ENCODE results near the gene TEX52. TPM values are rescaled to one million over a fixed set of nuclear protein-coding genes. Genes with fewer than 3 reads are reported as not detected.
A peak's percentile ranks its signal among the peaks of the same experiment; 100 is the strongest.

TEX52 gene
- total RNA-seq, 1 donor from 2014 or later, result not detected

GRCh38 chr12:2853626-2854025 is 3.2 kb downstream of the TEX52 start:
- Mint-ChIP-seq H3K36me3 (ENCODE audit: low read depth, unreplicated experiment) (peaks cover 3% of the 10 kb centered on the region), H3K4me3 (ENCODE audit: unreplicated experiment) (no peak overlapping the region), H3K4me1 (ENCODE audit: unreplicated experiment) (no peaks in the 10 kb centered on the region), H3K9me3 (ENCODE audit: unreplicated experiment) (no peaks in the 10 kb centered on the region), H3K27me3 (ENCODE audit: unreplicated experiment) (peaks cover 6% of the 10 kb centered on the region), H3K27ac (ENCODE audit: unreplicated experiment) (no peak overlapping the region)
- peak; percentile 93 for DNase-seq (ENCODE audit: low spot score)
- TF ChIP-seq CTCF (IDR thresholded peaks at IDR 0.05; ENCODE audit: unreplicated experiment), result peak; percentile 72

GRCh38 chr12:2851931-2852330 is 4.9 kb downstream of the TEX52 start:
- peaks cover 3% of the 10 kb centered on the region for H3K36me3 Mint-ChIP-seq (ENCODE audit: low read depth, unreplicated experiment)
- no peaks in the 10 kb centered on the region for H3K9me3 Mint-ChIP-seq (ENCODE audit: unreplicated experiment)
- H3K27ac Mint-ChIP-seq (ENCODE audit: unreplicated experiment), result no peak overlapping the region
- peaks cover 8% of the 10 kb centered on the region for H3K27me3 Mint-ChIP-seq (ENCODE audit: unreplicated experiment)
- H3K4me1 Mint-ChIP-seq (ENCODE audit: unreplicated experiment), result no peaks in the 10 kb centered on the region
- no peak for TF ChIP-seq CTCF (IDR thresholded peaks at IDR 0.05; ENCODE audit: unreplicated experiment)
- no peak overlapping the region for H3K4me3 Mint-ChIP-seq (ENCODE audit: unreplicated experiment)
- DNase-seq (ENCODE audit: low spot score), result no peak

- Mint-ChIP-seq H3K9me3 (ENCODE audit: unreplicated experiment) (no peaks in the 10 kb centered on the region), H3K4me1 (ENCODE audit: unreplicated experiment) (peaks cover 16% of the 10 kb centered on the region), H3K27me3 (ENCODE audit: unreplicated experiment) (peaks cover 1% of the 10 kb centered on the region), H3K4me3 (ENCODE audit: unreplicated experiment) (no peak overlapping the region), H3K36me3 (ENCODE audit: low read depth, unreplicated experiment) (peaks cover 3% of the 10 kb centered on the region), H3K27ac (ENCODE audit: unreplicated experiment) (no peak overlapping the region)
- DNase-seq (ENCODE audit: low spot score), result peak; percentile 18
- no peak for TF ChIP-seq CTCF (IDR thresholded peaks at IDR 0.05; ENCODE audit: unreplicated experiment)
These were observed 11.6 kb downstream of the TEX52 start for GRCh38 chr12:2845280-2845679.

- Mint-ChIP-seq H3K4me1 (ENCODE audit: unreplicated experiment) (peaks cover 16% of the 10 kb centered on the region), H3K4me3 (ENCODE audit: unreplicated experiment) (peak overlapping the region; percentile 56), H3K27ac (ENCODE audit: unreplicated experiment) (peak overlapping the region; percentile 62), H3K27me3 (ENCODE audit: unreplicated experiment) (peaks cover 1% of the 10 kb centered on the region), H3K36me3 (ENCODE audit: low read depth, unreplicated experiment) (peaks cover 3% of the 10 kb centered on the region), H3K9me3 (ENCODE audit: unreplicated experiment) (no peaks in the 10 kb centered on the region)
- TF ChIP-seq CTCF (IDR thresholded peaks at IDR 0.05; ENCODE audit: unreplicated experiment), result no peak
- no peak for DNase-seq (ENCODE audit: low spot score)
These were observed 12.1 kb downstream of the TEX52 start for GRCh38 chr12:2844786-2845185.

- H3K27me3 Mint-ChIP-seq (ENCODE audit: unreplicated experiment), result peaks cover 1% of the 10 kb centered on the region
- no peaks in the 10 kb centered on the region for H3K9me3 Mint-ChIP-seq (ENCODE audit: unreplicated experiment)
- H3K36me3 Mint-ChIP-seq (ENCODE audit: low read depth, unreplicated experiment), result no peaks in the 10 kb centered on the region
- TF ChIP-seq CTCF (IDR thresholded peaks at IDR 0.05; ENCODE audit: unreplicated experiment), result no peak
- no peak overlapping the region for H3K27ac Mint-ChIP-seq (ENCODE audit: unreplicated experiment)
- no peak overlapping the region for H3K4me3 Mint-ChIP-seq (ENCODE audit: unreplicated experiment)
- H3K4me1 Mint-ChIP-seq (ENCODE audit: unreplicated experiment), result peaks cover 16% of the 10 kb centered on the region
- no peak for DNase-seq (ENCODE audit: low spot score)
These were observed 13.9 kb downstream of the TEX52 start for GRCh38 chr12:2842948-2843347.

Data from endothelial cell (in vitro differentiated cells).